Right lobe of liver (tissue), 4 donors: ENCODE results near the gene GMDS.

Experiments
- POLR2A ChIP-seq: fragments of 450-650 bp; IDR thresholded peaks from one replicate; pipeline ENCODE4 v1.6.1; 2017; ENCODE audit warnings: antibody characterized with exemption, mild to moderate bottlenecking
- TF ChIP-seq, protein P1 (sequence below), 4 donors: fragments of 200-600 bp in 3 of 4; fragments of 450-650 bp in 1 of 4; IDR thresholded peaks; one replicate each; pipeline versions ENCODE4 v1.5.1 to v1.8.0; 2016 to 2022; ENCODE audit warnings: antibody characterized with exemption in 4 of 4, mild to moderate bottlenecking in 2 of 4
- donor health status: DM: no; HTN: no; CAD: no.
- donor health status: DM: no; HTN: no; CAD: no.
- donor health status: DM: no; HTN: yes; CAD: no.

DNA sequence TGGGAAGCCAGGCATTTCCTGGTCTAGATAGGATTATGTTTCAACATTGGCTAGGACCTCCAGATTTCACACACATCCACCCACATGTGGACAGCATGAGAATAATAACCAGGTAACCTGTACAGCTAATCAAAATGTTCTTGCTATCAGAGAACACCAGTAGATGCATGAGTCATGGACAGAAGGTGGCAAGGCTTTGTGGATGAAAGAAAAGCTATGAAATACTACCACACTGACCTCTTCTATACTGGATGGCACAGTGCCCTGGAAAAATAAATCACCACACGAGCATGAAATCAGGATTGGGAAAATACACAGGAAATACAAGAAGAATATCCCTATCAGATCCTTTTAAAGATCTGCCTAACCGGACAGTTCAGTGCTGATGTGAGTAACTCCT lies 113.0 kb downstream of the GMDS start:
- TF ChIP-seq, protein P1, sequence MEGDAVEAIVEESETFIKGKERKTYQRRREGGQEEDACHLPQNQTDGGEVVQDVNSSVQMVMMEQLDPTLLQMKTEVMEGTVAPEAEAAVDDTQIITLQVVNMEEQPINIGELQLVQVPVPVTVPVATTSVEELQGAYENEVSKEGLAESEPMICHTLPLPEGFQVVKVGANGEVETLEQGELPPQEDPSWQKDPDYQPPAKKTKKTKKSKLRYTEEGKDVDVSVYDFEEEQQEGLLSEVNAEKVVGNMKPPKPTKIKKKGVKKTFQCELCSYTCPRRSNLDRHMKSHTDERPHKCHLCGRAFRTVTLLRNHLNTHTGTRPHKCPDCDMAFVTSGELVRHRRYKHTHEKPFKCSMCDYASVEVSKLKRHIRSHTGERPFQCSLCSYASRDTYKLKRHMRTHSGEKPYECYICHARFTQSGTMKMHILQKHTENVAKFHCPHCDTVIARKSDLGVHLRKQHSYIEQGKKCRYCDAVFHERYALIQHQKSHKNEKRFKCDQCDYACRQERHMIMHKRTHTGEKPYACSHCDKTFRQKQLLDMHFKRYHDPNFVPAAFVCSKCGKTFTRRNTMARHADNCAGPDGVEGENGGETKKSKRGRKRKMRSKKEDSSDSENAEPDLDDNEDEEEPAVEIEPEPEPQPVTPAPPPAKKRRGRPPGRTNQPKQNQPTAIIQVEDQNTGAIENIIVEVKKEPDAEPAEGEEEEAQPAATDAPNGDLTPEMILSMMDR (IDR thresholded peaks at IDR 0.05) = no peak
- TF ChIP-seq POLR2A = no peak
